ENCODE data around the gene DIDO1. TPM values are rescaled to one million over a fixed set of nuclear protein-coding genes. Genes with fewer than 3 reads are reported as not detected.

DIDO1 gene
- total and polyA plus RNA-seq, 4 experiments from 2014 or later: 24.7 to 129 (median 83.5) TPM

DNA sequence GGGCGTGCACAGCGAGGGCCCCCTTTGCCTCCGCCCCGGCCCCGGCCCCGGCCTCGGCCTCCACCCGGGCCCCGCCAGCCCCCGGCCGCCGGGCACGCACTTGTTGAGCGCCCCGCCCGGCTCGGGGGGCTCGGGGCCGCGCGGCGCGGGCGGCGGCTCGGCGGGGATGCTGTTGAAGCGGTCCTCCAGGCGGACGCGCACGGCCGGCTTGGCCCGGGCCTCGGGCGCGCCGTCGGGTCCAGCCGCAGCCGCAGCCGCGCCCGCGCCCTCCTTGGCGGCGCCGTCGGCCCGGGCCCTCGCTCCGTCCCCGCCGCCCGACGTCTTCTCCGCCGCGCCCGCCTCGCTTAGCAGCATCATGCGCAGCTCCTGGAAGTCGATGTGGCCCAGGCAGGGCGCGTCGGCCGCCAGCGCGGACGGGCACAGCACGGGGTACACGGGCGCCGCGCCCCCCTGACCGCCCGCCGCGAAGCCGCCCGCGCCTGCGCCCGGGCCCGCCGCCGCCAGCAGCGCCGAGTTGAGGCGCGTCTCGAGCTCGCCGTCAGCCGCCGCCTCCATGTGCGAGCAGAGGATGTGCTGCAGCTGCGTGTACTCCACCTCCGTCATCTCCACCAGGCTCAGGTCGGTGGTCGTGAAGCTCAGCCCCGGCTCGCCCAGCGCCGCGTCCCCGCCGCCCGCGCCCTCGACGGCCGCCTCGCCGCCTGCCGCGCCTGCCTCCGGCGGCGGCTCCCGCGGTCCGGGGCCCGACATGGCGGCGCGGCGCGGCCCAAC lies 65.2 kb downstream of the DIDO1 start:
- Mint-ChIP-seq H3K4me1 (peaks cover 10 to 17% (median 15%) of the 10 kb centered on the region in 4 donors), H3K27ac (peak overlapping the region in 1 of 7 donors; percentile 46), H3K36me3 (peaks cover 9 to 13% of the 10 kb centered on the region in 2 donors), H3K27me3 (peaks cover 0 to 2% of the 10 kb centered on the region in 2 donors), H3K9me3 (peaks cover 0 to 5% (median 0%) of the 10 kb centered on the region in 8 donors), H3K4me3 (peak overlapping the region in 3 of 8 donors; percentile 41 to 61 (median 54))
- Histone ChIP-seq H3K27me3 (ENCODE audit: insufficient read depth, low read length) (no peaks in the 10 kb centered on the region), H3K27ac (ENCODE audit: low read depth, low read length) (no peak overlapping the region), H3K36me3 (ENCODE audit: insufficient read depth, low read length) (peaks cover 5% of the 10 kb centered on the region), H3K4me3 (ENCODE audit: low read length in 2 of 2) (no peak overlapping the region), H3K4me1 (ENCODE audit: insufficient read depth, low read length) (peaks cover 12% of the 10 kb centered on the region), H3K9me3 (ENCODE audit: control insufficient read depth in 1 of 2, low read length in 2 of 2) (no peaks in the 10 kb centered on the region)
- CTCF ChIA-PET (ENCODE audit: partially characterized antibody): interaction anchor here (0.7 kb wide), 1 partner anchor 148 kb away, joined by 4 read pairs; no protein-coding TSS in a partner anchor
- intact Hi-C loops (cut with micrococcal nuclease): loop anchor here (5.0 kb wide), 2 partner anchors 64 to 66 kb away; partner anchors contain the start of genes DIDO1 and MRGBP
- POLR2A ChIA-PET (ENCODE audit: partially characterized antibody): interaction anchor here (0.8 to 3.2 kb wide), 8 partner anchors 29 to 355 kb away, joined by 3 to 19 read pairs (median 4); partner anchors contain the start of genes GID8, MRGBP and YTHDF1
- DNase-seq: peak in 4 of 5 donors; percentile 55 to 66 (median 62)

DNA sequence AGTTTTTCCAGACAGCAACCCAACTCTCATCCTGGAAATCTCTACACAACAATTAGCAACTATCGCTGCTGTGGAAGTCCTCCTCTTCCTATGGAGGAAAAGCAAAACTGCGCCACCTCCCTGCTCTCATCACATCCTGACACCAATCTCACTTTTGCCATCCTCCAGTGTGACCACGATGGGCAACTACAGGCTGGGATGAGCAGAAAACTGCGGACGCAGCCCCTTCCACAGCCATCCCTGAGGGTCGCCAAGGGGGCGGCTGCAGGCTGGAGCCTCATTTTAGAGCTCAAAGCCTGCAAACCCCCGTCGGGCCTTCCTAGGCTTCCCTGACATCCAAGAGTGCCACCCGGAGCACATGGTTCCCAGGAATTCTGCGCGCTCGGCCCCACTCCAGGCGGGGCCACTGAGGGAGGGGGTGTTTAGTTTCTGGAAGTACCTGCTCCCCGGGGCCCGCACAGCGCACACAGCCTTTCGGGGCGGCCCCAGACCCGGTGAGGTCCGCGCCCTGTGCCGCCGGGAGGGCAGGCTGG lies 65.8 kb downstream of the DIDO1 start:
- H3K9me3 ChIP-seq (ENCODE audit: control insufficient read depth in 1 of 2, low read length in 2 of 2): no peaks in the 10 kb centered on the region
- Mint-ChIP-seq H3K36me3 (peaks cover 9 to 13% of the 10 kb centered on the region in 2 donors), H3K27ac (peak overlapping the region in 6 of 7 donors; percentile 27 to 88 (median 62)), H3K9me3 (peaks cover 0 to 5% (median 0%) of the 10 kb centered on the region in 8 donors), H3K4me3 (peak overlapping the region; percentile 65 to 80 (median 74)), H3K27me3 (no peaks in the 10 kb centered on the region), H3K4me1 (peaks cover 10 to 17% (median 15%) of the 10 kb centered on the region in 4 donors)
- DNase-seq: no peak
- peaks cover 5% of the 10 kb centered on the region for H3K36me3 ChIP-seq (ENCODE audit: insufficient read depth, low read length)
- intact Hi-C loops (cut with micrococcal nuclease): loop anchor here (5.0 kb wide), 2 partner anchors 63 to 67 kb away; partner anchors contain the start of genes DIDO1 and MRGBP
- H3K27me3 ChIP-seq (ENCODE audit: insufficient read depth, low read length): no peaks in the 10 kb centered on the region
- POLR2A ChIA-PET (ENCODE audit: partially characterized antibody): interaction anchor here (0.8 to 3.2 kb wide), 5 partner anchors 21 to 356 kb away, joined by 3 to 19 read pairs (median 3); partner anchors contain the start of genes GID8, MRGBP and YTHDF1
- no peak overlapping the region for H3K27ac ChIP-seq (ENCODE audit: low read depth, low read length)
- peak overlapping the region in 1 of 2 donors; percentile 3 for H3K4me3 ChIP-seq (ENCODE audit: low read length in 2 of 2)
- CTCF ChIA-PET (ENCODE audit: partially characterized antibody): no interaction called here
- peaks cover 12% of the 10 kb centered on the region for H3K4me1 ChIP-seq (ENCODE audit: insufficient read depth, low read length)

DNA sequence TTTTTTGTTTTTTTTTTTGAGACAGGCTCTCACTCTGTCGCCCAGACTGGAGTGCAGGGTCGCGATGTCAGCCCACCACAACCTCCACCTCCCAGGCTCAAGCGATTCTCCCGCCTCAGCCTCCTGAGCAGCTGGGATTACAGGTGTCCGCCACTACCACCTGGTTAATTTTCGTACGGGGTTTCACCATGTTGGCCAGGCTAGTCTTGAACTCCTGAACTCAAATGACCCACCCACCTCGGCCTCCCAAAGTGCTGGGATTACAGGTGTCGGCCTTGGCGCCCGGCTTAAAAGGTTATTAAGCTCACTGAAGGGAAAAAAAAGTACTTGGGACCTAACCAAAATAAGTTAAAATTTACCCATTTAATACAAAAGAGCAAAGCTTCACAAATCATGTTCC lies 66.6 kb downstream of the DIDO1 start:
- H3K27me3 Mint-ChIP-seq: no peaks in the 10 kb centered on the region
- Histone ChIP-seq H3K27ac (ENCODE audit: low read depth, low read length) (no peak overlapping the region), H3K4me1 (ENCODE audit: insufficient read depth, low read length) (peaks cover 12% of the 10 kb centered on the region), H3K27me3 (ENCODE audit: insufficient read depth, low read length) (no peaks in the 10 kb centered on the region), H3K4me3 (ENCODE audit: low read length in 2 of 2) (no peak overlapping the region), H3K36me3 (ENCODE audit: insufficient read depth, low read length) (peaks cover 8% of the 10 kb centered on the region), H3K9me3 (ENCODE audit: control insufficient read depth in 1 of 2, low read length in 2 of 2) (no peaks in the 10 kb centered on the region)
- ChIA-PET CTCF (ENCODE audit: partially characterized antibody) (no interaction called here), POLR2A (ENCODE audit: partially characterized antibody) (interaction anchor here (0.8 to 3.2 kb wide), 3 partner anchors 20 to 65 kb away, joined by 3 to 19 read pairs (median 3); partner anchors contain the start of gene MRGBP)
- intact Hi-C loops (cut with micrococcal nuclease): loop anchor here (5.0 kb wide), 2 partner anchors 62 to 68 kb away; partner anchors contain the start of genes DIDO1 and MRGBP
- H3K9me3 Mint-ChIP-seq: peaks cover 0 to 5% (median 0%) of the 10 kb centered on the region in 8 donors
- DNase-seq: no peak
- H3K4me1 Mint-ChIP-seq: peaks cover 10 to 17% (median 15%) of the 10 kb centered on the region in 4 donors
- H3K4me3 Mint-ChIP-seq: peak overlapping the region in 7 of 8 donors; percentile 39 to 80 (median 76)
- H3K27ac Mint-ChIP-seq: peak overlapping the region in 5 of 7 donors; percentile 47 to 88 (median 75)
- peaks cover 11 to 13% of the 10 kb centered on the region in 2 donors for H3K36me3 Mint-ChIP-seq

DNA sequence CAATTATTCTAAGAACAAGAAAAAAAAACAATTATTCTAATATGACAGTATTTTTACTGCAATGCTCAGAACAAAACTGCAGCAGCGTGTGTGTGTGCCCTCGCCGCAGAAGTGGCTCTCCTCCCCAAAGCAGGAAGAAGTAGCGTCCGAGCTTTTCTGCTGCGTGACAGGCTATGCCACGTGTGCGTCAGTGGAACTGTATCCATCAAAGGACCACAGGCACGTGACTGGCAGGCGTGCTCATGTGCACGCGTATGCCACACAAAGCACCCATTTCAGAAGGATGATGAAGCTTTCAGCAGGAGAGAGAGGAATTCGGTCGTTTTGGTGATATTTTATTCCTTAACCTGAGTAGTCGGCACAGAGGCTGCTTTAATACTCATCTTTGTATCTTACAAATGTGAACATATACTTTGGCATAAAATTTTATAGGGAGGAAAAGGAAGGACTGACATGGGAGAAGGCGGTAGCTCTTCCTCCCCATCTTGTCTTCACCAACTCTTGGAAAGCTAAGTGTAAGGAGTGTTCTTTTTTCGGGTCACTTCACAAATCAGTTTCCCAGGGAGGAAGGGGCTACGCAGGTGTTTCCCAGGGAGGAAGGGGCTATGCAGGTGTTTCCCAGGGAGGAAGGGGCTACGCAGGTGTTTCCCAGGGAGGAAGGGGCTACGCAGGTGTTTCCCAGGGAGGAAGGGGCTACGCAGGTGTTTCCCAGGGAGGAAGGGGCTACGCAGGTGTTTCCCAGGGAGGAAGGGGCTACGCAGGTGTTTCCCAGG lies 68.1 kb downstream of the DIDO1 start:
- Histone ChIP-seq H3K36me3 (ENCODE audit: insufficient read depth, low read length) (peaks cover 13% of the 10 kb centered on the region), H3K4me3 (ENCODE audit: low read length in 2 of 2) (no peak overlapping the region), H3K27ac (ENCODE audit: low read depth, low read length) (no peak overlapping the region), H3K4me1 (ENCODE audit: insufficient read depth, low read length) (peaks cover 12% of the 10 kb centered on the region), H3K27me3 (ENCODE audit: insufficient read depth, low read length) (no peaks in the 10 kb centered on the region), H3K9me3 (ENCODE audit: control insufficient read depth in 1 of 2, low read length in 2 of 2) (no peaks in the 10 kb centered on the region)
- CTCF ChIA-PET (ENCODE audit: partially characterized antibody): no interaction called here
- Mint-ChIP-seq H3K27ac (no peak overlapping the region), H3K36me3 (peaks cover 16 to 20% of the 10 kb centered on the region in 2 donors), H3K4me1 (peaks cover 10 to 17% (median 15%) of the 10 kb centered on the region in 4 donors), H3K4me3 (peak overlapping the region in 2 of 8 donors; percentile 18 to 35), H3K27me3 (no peaks in the 10 kb centered on the region), H3K9me3 (peaks cover 0 to 3% (median 0%) of the 10 kb centered on the region in 8 donors)
- intact Hi-C loops (cut with micrococcal nuclease): no loop called here
- POLR2A ChIA-PET (ENCODE audit: partially characterized antibody): no interaction called here
- DNase-seq: no peak

DNA sequence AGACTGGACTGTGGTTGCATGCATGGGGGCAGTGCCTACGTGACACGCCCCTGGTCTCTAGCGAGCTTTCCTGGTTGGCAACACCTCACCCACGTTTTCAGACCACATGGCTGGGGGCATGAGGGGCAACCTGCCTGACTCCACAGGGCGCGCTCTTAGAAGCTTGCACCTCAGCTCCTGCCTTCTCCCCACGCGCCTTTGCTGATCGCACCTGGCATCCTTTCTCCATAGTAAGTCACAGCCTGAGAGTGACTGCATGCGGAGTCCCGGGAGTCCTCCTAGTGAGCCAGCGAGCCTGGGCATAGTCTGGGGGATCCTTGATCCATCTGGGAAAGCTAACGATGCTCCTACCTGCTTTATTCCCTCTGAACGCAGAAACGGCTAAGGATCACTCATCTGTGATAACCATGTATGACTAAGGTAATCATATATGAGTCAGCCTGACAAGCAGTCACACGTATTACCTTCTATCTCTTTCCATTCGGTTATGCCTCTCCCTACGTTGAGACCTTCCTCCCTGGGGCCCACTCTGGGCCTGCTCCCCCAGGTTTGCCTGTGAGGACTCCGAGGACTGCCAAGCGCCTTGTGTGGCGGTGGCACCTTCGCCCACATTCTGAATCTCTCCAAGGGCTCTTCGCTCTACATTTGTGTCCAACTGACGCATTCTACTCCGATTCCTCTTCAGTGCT lies 69.2 kb downstream of the DIDO1 start:
- H3K27me3 Mint-ChIP-seq: no peaks in the 10 kb centered on the region
- Histone ChIP-seq H3K27me3 (ENCODE audit: insufficient read depth, low read length) (no peaks in the 10 kb centered on the region), H3K4me3 (ENCODE audit: low read length in 2 of 2) (no peak overlapping the region), H3K4me1 (ENCODE audit: insufficient read depth, low read length) (peaks cover 12% of the 10 kb centered on the region), H3K9me3 (ENCODE audit: control insufficient read depth in 1 of 2, low read length in 2 of 2) (no peaks in the 10 kb centered on the region), H3K27ac (ENCODE audit: low read depth, low read length) (no peak overlapping the region), H3K36me3 (ENCODE audit: insufficient read depth, low read length) (peaks cover 13% of the 10 kb centered on the region)
- peaks cover 24 to 28% of the 10 kb centered on the region in 2 donors for H3K36me3 Mint-ChIP-seq
- no peak overlapping the region for H3K4me3 Mint-ChIP-seq
- H3K27ac Mint-ChIP-seq: no peak overlapping the region
- no peak for DNase-seq
- ChIA-PET POLR2A (ENCODE audit: partially characterized antibody) (no interaction called here), CTCF (ENCODE audit: partially characterized antibody) (no interaction called here)
- H3K4me1 Mint-ChIP-seq: peaks cover 10 to 16% (median 10%) of the 10 kb centered on the region in 4 donors
- intact Hi-C loops (cut with micrococcal nuclease): no loop called here
- H3K9me3 Mint-ChIP-seq: no peaks in the 10 kb centered on the region

DNA sequence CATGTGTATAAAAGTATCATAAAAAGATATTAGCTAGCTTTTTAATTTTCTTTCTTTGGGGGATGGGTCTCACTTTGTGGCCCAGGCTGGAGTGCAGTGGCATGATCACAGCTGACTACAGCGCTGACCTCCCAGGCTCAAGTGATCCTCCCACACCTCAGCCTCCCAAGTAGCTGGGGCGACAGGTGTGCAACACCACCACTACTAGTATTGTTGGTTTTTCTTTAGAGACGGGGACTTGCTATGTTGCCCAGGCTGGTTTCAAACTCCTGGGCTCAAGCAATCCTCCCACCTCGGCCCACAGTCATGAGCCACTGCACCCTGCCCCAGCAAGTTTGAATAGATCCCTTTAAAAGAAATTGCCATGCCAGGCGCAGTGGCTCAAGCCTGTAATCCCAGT lies 71.2 kb downstream of the DIDO1 start:
- Histone ChIP-seq H3K4me3 (ENCODE audit: low read length in 2 of 2) (no peak overlapping the region), H3K4me1 (ENCODE audit: insufficient read depth, low read length) (peaks cover 5% of the 10 kb centered on the region), H3K27me3 (ENCODE audit: insufficient read depth, low read length) (no peaks in the 10 kb centered on the region), H3K9me3 (ENCODE audit: control insufficient read depth in 1 of 2, low read length in 2 of 2) (no peaks in the 10 kb centered on the region), H3K36me3 (ENCODE audit: insufficient read depth, low read length) (peaks cover 13% of the 10 kb centered on the region), H3K27ac (ENCODE audit: low read depth, low read length) (no peak overlapping the region)
- no peaks in the 10 kb centered on the region for H3K27me3 Mint-ChIP-seq
- CTCF ChIA-PET (ENCODE audit: partially characterized antibody): no interaction called here
- H3K9me3 Mint-ChIP-seq: no peaks in the 10 kb centered on the region
- no peak for DNase-seq
- intact Hi-C loops (cut with micrococcal nuclease): no loop called here
- POLR2A ChIA-PET (ENCODE audit: partially characterized antibody): no interaction called here
- no peak overlapping the region for H3K4me3 Mint-ChIP-seq
- no peak overlapping the region for H3K27ac Mint-ChIP-seq
- peaks cover 3 to 9% (median 5%) of the 10 kb centered on the region in 4 donors for H3K4me1 Mint-ChIP-seq
- H3K36me3 Mint-ChIP-seq: peaks cover 28 to 30% of the 10 kb centered on the region in 2 donors
